Stimulated activated CD8-positive, alpha-beta memory T cell treated with anti-CD3 and anti-CD28 coated beads, Interleukin-15, amount 100 ng/mL, for 4 hours (primary cell): Measurements from ENCODE around the gene HIVEP1.
"Not testable (repeated sequence)": the region's sequence is repeated elsewhere in the genome, so short reads cannot be mapped to it uniquely, and the experiment has no call there.

Experiments used
- DNase-seq, 2 donors: peaks; one replicate each; pipeline ENCODE4 v3.0.0-alpha.2; 2020; ENCODE audit warnings: low read depth in 2 of 2

The HIVEP1 gene

DNA sequence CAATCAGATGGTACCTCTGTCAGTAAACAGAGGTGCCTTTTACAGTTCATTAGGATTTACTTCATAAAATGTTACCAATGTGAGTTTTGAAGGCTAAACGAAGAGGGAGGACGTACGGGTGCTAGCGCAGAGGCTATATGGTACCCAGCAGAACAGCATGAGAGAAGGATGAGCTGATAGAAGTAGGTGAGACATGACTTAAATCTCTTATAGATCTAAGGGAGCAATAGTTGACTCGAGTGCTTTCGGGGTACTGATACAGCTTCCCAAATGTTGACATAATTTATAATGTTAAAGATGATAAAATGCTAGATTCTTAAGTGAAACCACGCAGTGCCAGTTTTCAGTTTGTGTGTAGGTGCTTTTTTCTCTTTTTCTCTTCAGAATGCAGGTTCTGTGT lies 72.6 kb downstream of the HIVEP1 start:
- no peak for DNase-seq

DNA sequence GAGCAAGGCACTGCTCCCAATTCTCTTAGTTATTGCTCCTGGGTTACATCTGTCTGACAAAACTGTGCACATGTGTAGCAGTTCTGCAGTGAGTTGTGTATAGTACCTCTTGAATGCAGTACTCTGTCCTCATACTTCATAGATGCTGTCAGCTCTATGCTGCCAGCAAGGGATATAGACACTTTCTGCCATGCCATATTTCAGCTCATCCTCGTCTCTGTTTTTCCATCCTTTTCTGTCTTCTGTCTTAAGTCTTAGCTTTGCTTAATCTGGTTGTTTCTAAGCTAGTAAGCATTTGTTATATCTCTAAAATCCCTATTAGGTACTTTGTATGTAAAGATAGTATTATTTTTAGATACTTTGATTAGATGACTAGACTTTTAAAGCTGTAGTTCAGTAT lies 76.4 kb downstream of the HIVEP1 start:
- DNase-seq, result no peak

DNA sequence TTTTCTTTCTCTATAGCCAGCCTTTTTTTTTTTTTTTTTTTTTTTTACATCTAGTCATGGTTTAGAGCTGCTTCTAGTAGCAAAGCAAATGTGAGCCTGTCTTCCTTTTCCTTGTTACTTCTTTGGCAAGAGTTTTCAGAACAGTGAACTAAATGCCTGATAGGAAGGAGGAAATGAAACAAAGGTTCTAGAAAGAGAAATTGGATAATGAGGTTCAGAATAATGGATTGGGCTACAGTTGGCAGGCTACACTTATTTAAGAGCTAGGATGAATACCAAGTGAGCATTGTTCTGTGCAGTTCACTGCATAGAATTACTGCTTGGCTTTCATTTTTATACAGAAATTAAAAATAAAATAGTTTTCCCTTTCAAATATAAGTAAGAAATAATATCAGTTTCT lies 78.6 kb downstream of the HIVEP1 start:
- DNase-seq, result no peak

- no peak for DNase-seq
These were observed 80.7 kb downstream of the HIVEP1 start for GRCh38 chr6:12092762-12093161.

- DNase-seq, result no peak
These were observed 82.6 kb downstream of the HIVEP1 start for GRCh38 chr6:12094689-12095088.

- DNase-seq, result no peak
These were observed 84.2 kb downstream of the HIVEP1 start for GRCh38 chr6:12096342-12096741.

- no peak for DNase-seq
These were observed 85.7 kb downstream of the HIVEP1 start for GRCh38 chr6:12097791-12098190.

DNA sequence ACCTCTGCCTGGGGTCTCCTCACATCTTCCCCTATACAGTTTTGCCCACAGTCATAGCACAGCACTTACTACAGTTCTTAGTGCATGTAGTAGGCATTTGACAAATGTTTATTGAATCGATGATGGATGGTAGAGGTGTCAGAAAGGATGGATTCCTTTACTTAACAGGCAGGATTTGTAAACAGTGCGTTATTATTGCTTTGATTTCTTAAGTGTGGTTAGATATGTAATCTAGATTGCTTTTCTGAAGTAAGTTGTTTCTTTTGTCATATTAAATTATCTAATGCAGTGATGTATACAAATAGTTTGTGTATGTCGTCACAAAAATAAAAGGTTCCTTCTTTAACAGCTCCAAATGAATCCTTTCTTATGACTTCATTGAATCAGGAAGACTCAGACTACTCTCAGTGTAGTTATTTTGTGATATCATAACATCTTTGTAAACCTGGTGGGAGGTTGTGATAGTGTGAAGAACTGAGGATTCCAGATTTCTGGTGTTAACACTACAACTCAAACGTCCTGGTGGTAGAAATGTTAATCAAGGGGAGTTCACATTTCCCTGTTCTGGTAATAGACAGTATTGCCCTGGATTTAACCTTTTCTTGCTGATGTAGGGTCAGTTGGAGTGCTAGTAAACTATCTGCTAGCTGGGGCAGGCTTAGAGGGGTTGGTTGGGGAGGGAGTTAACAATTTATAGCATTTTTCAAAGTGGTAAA lies 87.7 kb downstream of the HIVEP1 start:
- no peak for DNase-seq

- DNase-seq, result no peak
These were observed 88.9 kb downstream of the HIVEP1 start for GRCh38 chr6:12101048-12101447.

DNA sequence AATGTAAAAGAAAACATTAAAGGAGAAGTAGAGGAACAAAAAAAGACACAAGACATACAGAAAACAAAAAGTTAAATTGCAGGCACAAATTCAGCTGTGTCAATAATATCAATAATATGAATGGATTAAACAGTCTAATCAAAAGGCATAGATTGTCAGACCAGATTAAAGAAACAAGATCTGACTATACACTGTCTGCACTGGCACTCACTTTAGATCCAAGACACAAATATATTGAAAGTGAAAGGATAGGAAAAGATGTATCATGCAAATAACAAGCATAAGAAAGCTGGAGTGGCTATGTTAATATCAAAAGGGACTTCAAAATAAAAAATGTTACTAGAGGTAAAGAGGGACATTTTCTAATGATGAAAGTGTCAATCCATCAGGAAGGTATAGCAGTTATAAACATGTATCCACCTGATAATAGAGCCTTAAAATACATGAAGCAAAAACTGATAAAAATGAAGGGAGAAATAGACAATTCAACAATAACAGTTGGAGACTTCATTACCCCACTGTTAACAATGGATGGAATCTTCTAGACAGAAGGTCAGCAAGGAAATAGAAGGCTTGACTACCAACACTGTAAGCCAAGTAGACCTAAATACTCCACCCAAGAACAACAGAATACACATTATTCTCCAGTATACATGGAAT lies 89.7 kb downstream of the HIVEP1 start:
- DNase-seq, result no peak

DNA sequence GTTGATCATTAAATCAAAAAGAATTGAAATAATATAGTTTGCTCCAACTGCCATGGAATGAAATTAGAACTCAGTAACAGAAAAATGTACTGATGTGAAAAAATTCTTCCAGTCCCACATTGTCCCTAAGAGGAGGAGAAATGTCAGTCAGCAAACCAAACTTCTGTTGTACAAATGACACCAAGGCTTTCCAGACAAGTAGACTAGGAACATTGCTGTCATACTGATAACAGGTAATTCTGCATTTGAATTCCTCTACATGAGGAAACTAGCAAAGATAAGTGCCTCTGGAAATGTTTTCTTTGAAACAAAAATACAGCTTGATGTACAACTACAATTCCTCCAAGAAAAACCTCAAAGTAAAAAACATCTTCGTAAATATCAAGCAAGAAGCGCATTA lies 90.2 kb downstream of the HIVEP1 start:
- no peak for DNase-seq

- no peak for DNase-seq
These were observed 91.0 kb downstream of the HIVEP1 start for GRCh38 chr6:12103158-12103557.

- no peak for DNase-seq
These were observed 93.2 kb downstream of the HIVEP1 start for GRCh38 chr6:12105271-12105670.

GRCh38 chr6:12108376-12108775 lies 96.3 kb downstream of the HIVEP1 start:
- not testable (repeated sequence) for DNase-seq

- DNase-seq, result no peak
These were observed 98.6 kb downstream of the HIVEP1 start for GRCh38 chr6:12110523-12111362.

GRCh38 chr6:12111363-12111670 lies 99.2 kb downstream of the HIVEP1 start:
- no peak for DNase-seq

DNA sequence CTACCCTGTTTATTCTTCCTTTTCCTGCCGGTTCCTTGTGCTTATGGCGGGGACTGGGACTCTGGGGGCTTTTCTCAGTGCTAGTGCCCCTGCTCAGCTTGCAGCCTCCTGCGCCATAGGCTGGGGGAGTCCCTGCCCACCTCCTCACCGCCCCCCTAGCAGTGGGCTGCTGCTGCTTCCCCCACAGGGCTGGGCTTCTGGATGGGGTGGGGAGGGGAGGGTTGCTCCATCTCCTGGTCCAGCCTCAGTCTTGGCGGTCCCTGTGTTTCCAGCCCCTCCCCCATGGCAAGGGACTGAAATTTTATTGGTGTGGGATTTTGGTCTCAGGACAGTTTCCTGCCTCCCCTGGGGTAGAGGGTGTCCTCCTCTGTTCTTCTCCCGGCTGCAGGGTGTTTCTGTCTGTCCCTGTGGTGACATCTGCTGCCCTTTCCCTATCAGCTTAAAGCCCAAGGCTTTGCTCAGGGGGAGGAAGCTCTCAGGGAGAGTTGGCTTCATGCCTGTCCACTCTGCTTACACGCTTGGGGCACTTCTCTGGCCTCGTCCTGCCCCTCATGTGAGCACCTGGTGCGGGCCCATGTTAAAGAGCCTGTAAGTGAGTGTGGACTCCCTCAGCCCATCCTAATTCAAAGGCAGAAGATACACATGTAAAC lies 100.6 kb downstream of the HIVEP1 start:
- DNase-seq, result no peak

DNA sequence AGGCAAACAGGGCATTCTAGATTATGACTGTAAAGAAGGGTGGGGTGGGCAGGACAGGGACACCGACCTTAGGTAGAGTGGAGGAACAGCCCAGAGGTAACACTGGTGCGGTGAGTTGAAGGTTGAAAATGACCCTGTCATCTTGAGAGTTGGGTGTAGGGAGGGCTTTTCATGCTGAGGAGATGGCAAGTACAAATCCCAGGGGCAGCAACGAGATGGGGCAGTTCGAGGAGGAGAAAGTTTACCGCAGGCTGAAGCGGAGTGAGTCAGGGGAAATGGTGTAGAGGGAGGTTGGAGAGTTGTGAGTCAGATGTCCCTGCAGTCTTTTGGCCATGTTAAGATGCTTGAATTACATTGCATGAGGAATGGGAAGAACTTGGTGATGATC lies 101.1 kb downstream of the HIVEP1 start:
- DNase-seq, result no peak

GRCh38 chr6:12114055-12114503 lies 102.0 kb downstream of the HIVEP1 start:
- no peak for DNase-seq

- no peak for DNase-seq
These were observed 102.9 kb downstream of the HIVEP1 start for GRCh38 chr6:12115001-12115400.

GRCh38 chr6:12115492-12115891 lies 103.4 kb downstream of the HIVEP1 start:
- DNase-seq, result no peak

GRCh38 chr6:12116264-12116800 lies 104.2 kb downstream of the HIVEP1 start:
- no peak for DNase-seq
